Measurements from ENCODE around the gene LDLRAP1. TPM values are rescaled to one million over a fixed set of nuclear protein-coding genes. Genes with fewer than 3 reads are reported as not detected.

The LDLRAP1 gene
- total and polyA plus RNA-seq, 2 experiments from 2014 or later: 9.6 to 22.7 TPM

DNA sequence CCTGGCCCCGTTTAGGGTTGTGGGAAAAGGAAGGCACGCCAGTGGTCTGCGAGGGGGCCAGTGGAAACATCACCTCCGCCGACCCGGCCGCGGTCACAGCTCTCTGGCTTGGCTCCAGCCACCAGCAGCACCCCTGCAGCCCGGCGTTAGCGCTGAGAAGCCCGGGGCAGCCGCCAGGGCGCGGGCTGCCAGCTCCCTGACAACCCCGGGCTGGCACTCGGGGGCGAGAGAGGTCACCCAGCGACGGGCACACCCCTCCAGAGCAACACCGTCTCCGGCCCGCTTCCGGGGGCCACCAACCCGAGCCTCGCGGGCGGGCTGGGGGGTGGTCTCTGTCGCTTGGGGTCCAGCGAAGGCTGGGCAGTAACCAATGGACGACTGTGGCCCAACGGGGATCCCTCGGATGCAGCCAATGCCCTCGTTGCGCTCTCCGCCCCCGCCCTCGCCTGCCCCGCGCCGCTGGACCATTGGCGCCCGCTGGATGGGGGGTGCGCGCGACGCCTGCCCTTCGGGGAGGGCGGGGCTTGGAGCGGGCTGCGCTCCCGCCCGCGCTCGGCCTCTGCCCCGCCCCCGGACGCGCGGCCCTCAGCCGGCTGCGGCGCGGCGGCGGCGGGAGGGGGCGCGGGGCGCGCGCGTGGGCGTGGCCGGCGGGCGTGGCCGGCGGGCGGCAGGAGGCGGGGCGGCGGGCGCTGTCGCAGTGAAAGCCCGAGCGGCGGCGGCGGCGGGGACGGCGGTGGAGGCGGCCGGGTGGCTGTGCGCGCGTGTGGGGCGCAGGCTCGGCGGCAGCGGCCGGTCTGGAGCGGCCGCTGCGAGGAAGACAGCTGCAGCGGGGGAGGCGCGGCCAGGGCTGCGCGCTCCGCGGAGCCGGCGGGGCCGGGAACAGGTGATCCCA, 72.9 kb downstream of the LDLRAP1 start, which contains the start of gene MAN1C1 (continued):
- TF ChIP-seq, protein P1, sequence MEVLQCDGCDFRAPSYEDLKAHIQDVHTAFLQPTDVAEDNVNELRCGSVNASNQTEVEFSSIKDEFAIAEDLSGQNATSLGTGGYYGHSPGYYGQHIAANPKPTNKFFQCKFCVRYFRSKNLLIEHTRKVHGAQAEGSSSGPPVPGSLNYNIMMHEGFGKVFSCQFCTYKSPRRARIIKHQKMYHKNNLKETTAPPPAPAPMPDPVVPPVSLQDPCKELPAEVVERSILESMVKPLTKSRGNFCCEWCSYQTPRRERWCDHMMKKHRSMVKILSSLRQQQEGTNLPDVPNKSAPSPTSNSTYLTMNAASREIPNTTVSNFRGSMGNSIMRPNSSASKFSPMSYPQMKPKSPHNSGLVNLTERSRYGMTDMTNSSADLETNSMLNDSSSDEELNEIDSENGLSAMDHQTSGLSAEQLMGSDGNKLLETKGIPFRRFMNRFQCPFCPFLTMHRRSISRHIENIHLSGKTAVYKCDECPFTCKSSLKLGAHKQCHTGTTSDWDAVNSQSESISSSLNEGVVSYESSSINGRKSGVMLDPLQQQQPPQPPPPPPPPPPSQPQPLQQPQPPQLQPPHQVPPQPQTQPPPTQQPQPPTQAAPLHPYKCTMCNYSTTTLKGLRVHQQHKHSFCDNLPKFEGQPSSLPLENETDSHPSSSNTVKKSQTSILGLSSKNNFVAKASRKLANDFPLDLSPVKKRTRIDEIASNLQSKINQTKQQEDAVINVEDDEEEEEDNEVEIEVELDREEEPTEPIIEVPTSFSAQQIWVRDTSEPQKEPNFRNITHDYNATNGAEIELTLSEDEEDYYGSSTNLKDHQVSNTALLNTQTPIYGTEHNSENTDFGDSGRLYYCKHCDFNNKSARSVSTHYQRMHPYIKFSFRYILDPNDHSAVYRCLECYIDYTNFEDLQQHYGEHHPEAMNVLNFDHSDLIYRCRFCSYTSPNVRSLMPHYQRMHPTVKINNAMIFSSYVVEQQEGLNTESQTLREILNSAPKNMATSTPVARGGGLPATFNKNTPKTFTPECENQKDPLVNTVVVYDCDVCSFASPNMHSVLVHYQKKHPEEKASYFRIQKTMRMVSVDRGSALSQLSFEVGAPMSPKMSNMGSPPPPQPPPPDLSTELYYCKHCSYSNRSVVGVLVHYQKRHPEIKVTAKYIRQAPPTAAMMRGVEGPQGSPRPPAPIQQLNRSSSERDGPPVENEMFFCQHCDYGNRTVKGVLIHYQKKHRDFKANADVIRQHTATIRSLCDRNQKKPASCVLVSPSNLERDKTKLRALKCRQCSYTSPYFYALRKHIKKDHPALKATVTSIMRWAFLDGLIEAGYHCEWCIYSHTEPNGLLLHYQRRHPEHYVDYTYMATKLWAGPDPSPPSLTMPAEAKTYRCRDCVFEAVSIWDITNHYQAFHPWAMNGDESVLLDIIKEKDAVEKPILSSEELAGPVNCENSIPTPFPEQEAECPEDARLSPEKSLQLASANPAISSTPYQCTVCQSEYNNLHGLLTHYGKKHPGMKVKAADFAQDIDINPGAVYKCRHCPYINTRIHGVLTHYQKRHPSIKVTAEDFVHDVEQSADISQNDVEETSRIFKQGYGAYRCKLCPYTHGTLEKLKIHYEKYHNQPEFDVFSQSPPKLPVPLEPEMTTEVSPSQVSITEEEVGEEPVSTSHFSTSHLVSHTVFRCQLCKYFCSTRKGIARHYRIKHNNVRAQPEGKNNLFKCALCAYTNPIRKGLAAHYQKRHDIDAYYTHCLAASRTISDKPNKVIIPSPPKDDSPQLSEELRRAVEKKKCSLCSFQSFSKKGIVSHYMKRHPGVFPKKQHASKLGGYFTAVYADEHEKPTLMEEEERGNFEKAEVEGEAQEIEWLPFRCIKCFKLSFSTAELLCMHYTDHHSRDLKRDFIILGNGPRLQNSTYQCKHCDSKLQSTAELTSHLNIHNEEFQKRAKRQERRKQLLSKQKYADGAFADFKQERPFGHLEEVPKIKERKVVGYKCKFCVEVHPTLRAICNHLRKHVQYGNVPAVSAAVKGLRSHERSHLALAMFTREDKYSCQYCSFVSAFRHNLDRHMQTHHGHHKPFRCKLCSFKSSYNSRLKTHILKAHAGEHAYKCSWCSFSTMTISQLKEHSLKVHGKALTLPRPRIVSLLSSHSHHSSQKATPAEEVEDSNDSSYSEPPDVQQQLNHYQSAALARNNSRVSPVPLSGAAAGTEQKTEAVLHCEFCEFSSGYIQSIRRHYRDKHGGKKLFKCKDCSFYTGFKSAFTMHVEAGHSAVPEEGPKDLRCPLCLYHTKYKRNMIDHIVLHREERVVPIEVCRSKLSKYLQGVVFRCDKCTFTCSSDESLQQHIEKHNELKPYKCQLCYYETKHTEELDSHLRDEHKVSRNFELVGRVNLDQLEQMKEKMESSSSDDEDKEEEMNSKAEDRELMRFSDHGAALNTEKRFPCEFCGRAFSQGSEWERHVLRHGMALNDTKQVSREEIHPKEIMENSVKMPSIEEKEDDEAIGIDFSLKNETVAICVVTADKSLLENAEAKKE (CRISPR knock-in tag; IDR thresholded peaks at IDR 0.05): no peak

DNA sequence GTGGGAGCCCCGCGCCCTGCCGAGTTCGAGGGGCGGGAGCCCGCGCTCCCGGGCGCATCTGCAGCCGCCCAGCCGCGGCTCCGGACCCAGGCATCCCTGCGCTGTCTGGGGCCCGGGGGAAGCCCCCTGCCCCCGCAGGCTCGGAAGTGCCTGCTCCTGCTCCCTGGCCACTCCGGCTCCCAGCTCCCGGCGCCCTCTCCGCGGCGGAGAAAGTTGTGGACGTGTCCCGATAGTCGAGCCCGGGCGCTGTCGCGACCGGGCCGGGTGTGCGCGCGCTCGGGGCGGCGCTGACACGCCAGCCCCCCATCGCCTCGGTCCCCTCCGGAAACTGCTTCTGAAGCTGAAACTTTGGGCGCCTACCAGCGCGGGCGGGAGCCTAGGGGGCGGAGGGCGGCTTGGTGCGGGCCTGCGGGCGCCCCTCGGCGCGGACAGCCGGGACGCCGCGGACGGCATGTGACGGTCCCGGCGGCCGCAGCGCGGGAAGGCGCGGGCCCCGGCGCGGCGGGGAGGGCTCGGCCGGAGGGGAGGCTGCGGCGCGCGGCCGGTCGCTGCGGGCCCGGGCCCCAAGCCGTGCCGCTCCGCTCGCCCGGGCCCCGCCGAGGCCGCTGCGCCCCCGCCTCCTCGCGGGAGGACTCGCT, 73.7 kb downstream of the LDLRAP1 start:
- H3K4me2 ChIP-seq: peak overlapping the region; percentile 96
- DNase-seq (ENCODE audit: low spot score) (peak; percentile 48), ATAC-seq (peak; percentile 1; the same call in 2 of the 3 replicates)
- Mint-ChIP-seq H3K27me3 (ENCODE audit: insufficient read depth, low read depth, poor library complexity) (peaks cover 21% of the 10 kb centered on the region), H3K4me3 (peak overlapping the region; percentile 72; the same call in 2 of the 3 replicates), H3K4me1 (peaks cover 28% of the 10 kb centered on the region), H3K36me3 (ENCODE audit: low read depth) (no peaks in the 10 kb centered on the region; the same call in 2 of the 3 replicates), H3K27ac (no peak overlapping the region), H3K9me3 (no peaks in the 10 kb centered on the region)
- H3K4me3 ChIP-seq: peak overlapping the region; percentile 81
- H2AFZ ChIP-seq: peak overlapping the region; percentile 98
- peaks cover 16% of the 10 kb centered on the region for H3K27me3 ChIP-seq (ENCODE audit: insufficient read depth)
- peaks cover 6% of the 10 kb centered on the region for H4K20me1 ChIP-seq (replicated peaks; ENCODE audit: insufficient read depth)
- H3K79me2 ChIP-seq (replicated peaks; ENCODE audit: insufficient read depth): peaks cover 6% of the 10 kb centered on the region; the same call in 1 of the 2 replicates
- H3K27ac ChIP-seq (ENCODE audit: low read depth): no peak overlapping the region
- H3K4me1 ChIP-seq (ENCODE audit: insufficient read depth): peaks cover 23% of the 10 kb centered on the region
- H3F3A ChIP-seq (replicated peaks; ENCODE audit: low read depth): peaks cover 4% of the 10 kb centered on the region
- H3K36me3 ChIP-seq (ENCODE audit: insufficient read depth): no peaks in the 10 kb centered on the region
- H3K9me2 ChIP-seq (ENCODE audit: insufficient read depth): no peaks in the 10 kb centered on the region
- TF ChIP-seq, protein P2, sequence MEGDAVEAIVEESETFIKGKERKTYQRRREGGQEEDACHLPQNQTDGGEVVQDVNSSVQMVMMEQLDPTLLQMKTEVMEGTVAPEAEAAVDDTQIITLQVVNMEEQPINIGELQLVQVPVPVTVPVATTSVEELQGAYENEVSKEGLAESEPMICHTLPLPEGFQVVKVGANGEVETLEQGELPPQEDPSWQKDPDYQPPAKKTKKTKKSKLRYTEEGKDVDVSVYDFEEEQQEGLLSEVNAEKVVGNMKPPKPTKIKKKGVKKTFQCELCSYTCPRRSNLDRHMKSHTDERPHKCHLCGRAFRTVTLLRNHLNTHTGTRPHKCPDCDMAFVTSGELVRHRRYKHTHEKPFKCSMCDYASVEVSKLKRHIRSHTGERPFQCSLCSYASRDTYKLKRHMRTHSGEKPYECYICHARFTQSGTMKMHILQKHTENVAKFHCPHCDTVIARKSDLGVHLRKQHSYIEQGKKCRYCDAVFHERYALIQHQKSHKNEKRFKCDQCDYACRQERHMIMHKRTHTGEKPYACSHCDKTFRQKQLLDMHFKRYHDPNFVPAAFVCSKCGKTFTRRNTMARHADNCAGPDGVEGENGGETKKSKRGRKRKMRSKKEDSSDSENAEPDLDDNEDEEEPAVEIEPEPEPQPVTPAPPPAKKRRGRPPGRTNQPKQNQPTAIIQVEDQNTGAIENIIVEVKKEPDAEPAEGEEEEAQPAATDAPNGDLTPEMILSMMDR (conservative IDR thresholded peaks at IDR 0.05; ENCODE audit: low read depth in 2 of 2): no peak
- TF ChIP-seq EZH2phosphoT487 (IDR thresholded peaks at IDR 0.05; ENCODE audit: unreplicated experiment): no peak
- TF ChIP-seq, protein P3, sequence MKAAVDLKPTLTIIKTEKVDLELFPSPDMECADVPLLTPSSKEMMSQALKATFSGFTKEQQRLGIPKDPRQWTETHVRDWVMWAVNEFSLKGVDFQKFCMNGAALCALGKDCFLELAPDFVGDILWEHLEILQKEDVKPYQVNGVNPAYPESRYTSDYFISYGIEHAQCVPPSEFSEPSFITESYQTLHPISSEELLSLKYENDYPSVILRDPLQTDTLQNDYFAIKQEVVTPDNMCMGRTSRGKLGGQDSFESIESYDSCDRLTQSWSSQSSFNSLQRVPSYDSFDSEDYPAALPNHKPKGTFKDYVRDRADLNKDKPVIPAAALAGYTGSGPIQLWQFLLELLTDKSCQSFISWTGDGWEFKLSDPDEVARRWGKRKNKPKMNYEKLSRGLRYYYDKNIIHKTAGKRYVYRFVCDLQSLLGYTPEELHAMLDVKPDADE (IDR thresholded peaks at IDR 0.05): no peak
- no peak for TF ChIP-seq ZNF114 (CRISPR knock-in tag; IDR thresholded peaks at IDR 0.05)

Measured in GM23338 (cell line).